ENCODE measurements around the gene MSANTD4.

- no peak for TF ChIP-seq CTCF (IDR thresholded peaks at IDR 0.05; ENCODE audit: low read depth, low read length)
- no peak for TF ChIP-seq EZH2phosphoT487 (IDR thresholded peaks at IDR 0.05; ENCODE audit: low read depth)
Measured at GRCh38 chr11:106021967-106022794, at the start of gene MSANTD4.
